ENCODE measurements around the gene NEK6. TPM values are rescaled to one million over a fixed set of nuclear protein-coding genes. Genes with fewer than 3 reads are reported as not detected.
A peak's percentile ranks its signal among the peaks of the same experiment; 100 is the strongest.

NEK6 gene
- total RNA-seq, 1 experiment from 2014 or later, result 42.5 TPM

DNA sequence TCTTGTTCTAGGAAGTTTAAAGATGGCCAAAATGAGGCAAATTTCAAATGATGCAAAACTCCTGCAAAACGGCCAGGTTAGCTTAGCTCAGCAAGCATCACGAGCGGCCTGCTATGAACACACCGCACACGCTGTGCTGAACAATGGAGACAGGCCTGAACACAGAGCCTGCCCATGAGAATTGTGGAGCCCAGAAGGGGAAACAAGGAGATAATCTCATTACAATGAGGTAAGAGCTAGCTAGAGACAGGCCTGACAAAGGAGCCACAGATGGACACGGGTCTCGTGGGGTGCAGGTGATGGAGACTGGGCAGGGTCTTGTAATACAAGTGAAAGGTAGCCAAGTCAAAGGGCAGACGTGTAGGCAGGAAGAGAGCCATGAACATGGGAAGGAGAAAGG lies 107.3 kb downstream of the NEK6 start:
- in situ Hi-C loops (cut with HindIII; ENCODE audit: low pct_unique_long_range_greater_than_20kb, low sequenced_read_pairs), result no loop called here
- DNase-seq (ENCODE audit: low read depth, low spot score), result no peak

- DNase-seq (ENCODE audit: low read depth, low spot score), result no peak
- in situ Hi-C loops (cut with HindIII; ENCODE audit: low pct_unique_long_range_greater_than_20kb, low sequenced_read_pairs), result no loop called here
These were observed 108.9 kb downstream of the NEK6 start for GRCh38 chr9:124366476-124367220.

DNA sequence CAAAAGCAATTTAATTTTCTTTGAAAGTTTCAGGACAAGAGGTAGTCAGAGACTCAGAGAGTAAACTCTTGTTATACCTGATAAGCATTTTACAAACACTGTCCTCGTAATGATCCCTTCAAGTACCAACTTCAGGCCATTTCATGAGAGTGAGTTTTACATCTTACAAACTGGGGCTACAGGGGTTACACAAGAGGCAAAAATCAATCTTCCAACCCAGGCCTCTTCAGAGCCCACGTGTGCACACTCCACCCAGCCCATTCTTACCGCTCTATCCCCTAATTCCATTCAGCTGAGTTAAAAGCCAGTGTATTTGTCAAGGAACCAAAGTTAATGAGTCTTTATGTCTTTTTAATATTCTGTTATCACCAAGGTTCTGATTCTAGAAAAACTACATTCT lies 110.9 kb downstream of the NEK6 start:
- in situ Hi-C loops (cut with HindIII; ENCODE audit: low pct_unique_long_range_greater_than_20kb, low sequenced_read_pairs), result no loop called here
- no peak for DNase-seq (ENCODE audit: low read depth, low spot score)

- in situ Hi-C loops (cut with HindIII; ENCODE audit: low pct_unique_long_range_greater_than_20kb, low sequenced_read_pairs), result no loop called here
- no peak for DNase-seq (ENCODE audit: low read depth, low spot score)
These were observed 111.6 kb downstream of the NEK6 start for GRCh38 chr9:124369231-124369797.

GRCh38 chr9:124370896-124371582 lies 113.3 kb downstream of the NEK6 start:
- DNase-seq (ENCODE audit: low read depth, low spot score), result peak; percentile 55
- in situ Hi-C loops (cut with HindIII; ENCODE audit: low pct_unique_long_range_greater_than_20kb, low sequenced_read_pairs), result no loop called here

DNA sequence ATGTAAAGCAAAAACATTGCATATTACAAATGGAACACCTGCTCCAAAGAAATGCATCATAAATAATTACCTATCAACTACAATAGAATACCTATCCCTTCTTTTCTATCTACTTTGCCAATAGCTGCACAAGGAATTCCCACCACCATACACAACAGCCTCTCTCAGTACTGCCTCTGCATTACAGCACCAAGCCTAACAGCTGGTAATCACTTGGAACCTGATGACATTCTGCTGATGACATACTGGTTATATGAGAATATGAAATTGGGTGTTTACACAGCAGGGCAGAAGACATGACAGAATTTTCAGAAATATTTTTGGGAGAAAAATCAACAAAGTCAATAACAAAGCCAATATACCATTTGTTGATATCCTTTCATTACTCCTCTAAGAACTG lies 114.3 kb downstream of the NEK6 start:
- DNase-seq (ENCODE audit: low read depth, low spot score), result no peak
- in situ Hi-C loops (cut with HindIII; ENCODE audit: low pct_unique_long_range_greater_than_20kb, low sequenced_read_pairs), result no loop called here

DNA sequence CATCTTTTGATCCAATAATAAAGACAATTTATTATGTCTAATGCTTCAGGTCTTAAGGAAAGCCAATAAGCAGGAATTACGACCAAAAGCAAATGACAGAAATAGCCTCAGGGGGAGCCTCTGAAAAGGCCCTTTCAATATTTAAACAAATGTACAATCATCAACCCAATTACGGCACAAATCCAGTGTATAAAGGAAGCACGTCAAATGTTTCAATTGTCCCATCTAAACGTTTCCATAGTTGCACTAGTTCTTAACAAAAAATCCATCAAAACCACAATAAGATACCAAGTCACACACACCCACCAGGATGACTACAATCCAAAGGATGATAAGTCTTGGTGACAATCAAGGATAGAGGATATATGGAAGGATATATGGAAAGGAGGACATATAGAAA lies 115.6 kb downstream of the NEK6 start:
- in situ Hi-C loops (cut with HindIII; ENCODE audit: low pct_unique_long_range_greater_than_20kb, low sequenced_read_pairs), result no loop called here
- DNase-seq (ENCODE audit: low read depth, low spot score), result peak; percentile 66

GRCh38 chr9:124373851-124374250 lies 116.1 kb downstream of the NEK6 start:
- in situ Hi-C loops (cut with HindIII; ENCODE audit: low pct_unique_long_range_greater_than_20kb, low sequenced_read_pairs), result no loop called here
- DNase-seq (ENCODE audit: low read depth, low spot score), result no peak

- no peak for DNase-seq (ENCODE audit: low read depth, low spot score)
- in situ Hi-C loops (cut with HindIII; ENCODE audit: low pct_unique_long_range_greater_than_20kb, low sequenced_read_pairs), result no loop called here
These were observed 118.0 kb downstream of the NEK6 start for GRCh38 chr9:124375726-124376125.

GRCh38 chr9:124376329-124376728 lies 118.6 kb downstream of the NEK6 start:
- DNase-seq (ENCODE audit: low read depth, low spot score), result no peak
- in situ Hi-C loops (cut with HindIII; ENCODE audit: low pct_unique_long_range_greater_than_20kb, low sequenced_read_pairs), result no loop called here

DNA sequence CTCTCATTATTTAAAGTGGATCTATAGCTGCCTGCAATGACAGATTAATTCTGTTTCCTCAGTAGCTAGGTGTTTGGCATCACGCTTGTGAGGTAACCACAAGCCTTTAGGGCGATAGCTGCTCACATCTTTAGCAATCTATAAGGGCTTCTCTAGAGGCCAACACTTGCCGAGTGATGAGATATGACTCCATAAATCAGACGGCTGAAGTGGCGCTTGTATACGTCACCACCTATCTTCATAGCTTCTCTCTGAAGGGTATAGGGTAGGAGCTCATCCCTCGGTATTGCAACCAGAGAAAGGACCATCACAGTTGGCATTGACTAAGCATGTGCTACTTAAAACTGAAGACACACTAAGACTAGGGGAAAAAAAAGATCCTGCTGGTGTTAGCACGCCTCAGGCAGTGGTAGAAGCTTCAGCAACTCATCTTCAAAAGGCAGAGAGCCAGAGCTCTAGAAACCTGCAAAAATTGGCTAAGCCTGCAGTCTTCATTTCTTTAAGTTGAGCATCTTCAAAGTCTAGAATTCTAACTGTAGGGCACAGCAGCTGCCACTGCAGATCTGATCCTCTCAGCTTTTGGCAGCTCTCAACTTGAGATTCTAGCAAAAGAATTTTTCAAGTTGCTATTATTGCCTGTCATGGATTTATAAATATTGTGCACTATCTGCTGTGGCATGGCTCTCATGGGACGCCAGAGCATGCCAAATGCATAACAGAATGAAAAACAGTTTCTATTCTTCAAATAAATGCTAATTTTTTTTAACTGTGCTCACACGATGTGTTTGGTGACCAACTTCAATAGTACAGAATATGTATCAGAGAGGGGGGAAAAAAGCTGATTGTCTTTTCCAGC lies 120.0 kb downstream of the NEK6 start:
- in situ Hi-C loops (cut with HindIII; ENCODE audit: low pct_unique_long_range_greater_than_20kb, low sequenced_read_pairs), result no loop called here
- no peak for DNase-seq (ENCODE audit: low read depth, low spot score)

GRCh38 chr9:124381170-124381945 lies 123.6 kb downstream of the NEK6 start:
- no peak for DNase-seq (ENCODE audit: low read depth, low spot score)
- in situ Hi-C loops (cut with HindIII; ENCODE audit: low pct_unique_long_range_greater_than_20kb, low sequenced_read_pairs), result no loop called here

DNA sequence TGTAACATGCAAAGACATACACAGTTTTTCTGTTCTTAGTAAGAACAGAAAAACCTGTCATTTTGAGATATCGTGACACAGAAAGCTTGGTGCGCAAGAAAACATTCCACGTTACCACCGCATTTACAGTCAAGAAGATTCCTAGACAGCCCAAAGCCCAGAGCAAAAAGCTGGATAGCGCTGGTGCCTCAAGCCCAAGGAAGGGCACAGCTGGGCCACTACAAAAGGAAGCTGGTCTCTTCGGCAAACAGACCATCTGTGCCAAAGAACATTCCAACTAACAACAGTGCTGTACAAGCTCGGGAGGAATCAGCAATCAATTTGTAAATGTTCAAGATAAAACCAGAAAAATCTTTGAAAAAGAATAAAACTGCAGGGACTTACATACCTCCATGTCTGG lies 126.5 kb downstream of the NEK6 start:
- in situ Hi-C loops (cut with HindIII; ENCODE audit: low pct_unique_long_range_greater_than_20kb, low sequenced_read_pairs), result no loop called here
- DNase-seq (ENCODE audit: low read depth, low spot score), result no peak

DNA sequence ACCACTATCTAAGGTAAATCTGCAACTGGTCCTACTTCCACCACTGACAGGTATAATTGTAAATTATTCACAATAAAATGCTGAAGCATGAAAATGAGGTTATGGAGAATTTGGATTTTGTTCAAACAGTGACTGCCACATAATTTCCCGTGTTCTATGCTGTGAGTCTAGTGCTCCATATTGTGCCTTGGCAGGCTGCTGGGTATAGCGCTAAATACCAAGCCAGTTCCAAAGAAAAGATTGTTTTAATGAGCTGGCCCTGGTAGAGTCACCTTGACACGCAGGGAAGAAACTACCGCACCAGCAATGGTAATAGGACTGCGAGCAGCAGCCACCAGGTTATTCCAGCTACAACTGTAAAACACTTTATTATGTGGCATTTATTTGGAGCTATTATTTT lies 127.1 kb downstream of the NEK6 start:
- DNase-seq (ENCODE audit: low read depth, low spot score), result no peak
- in situ Hi-C loops (cut with HindIII; ENCODE audit: low pct_unique_long_range_greater_than_20kb, low sequenced_read_pairs), result no loop called here

DNA sequence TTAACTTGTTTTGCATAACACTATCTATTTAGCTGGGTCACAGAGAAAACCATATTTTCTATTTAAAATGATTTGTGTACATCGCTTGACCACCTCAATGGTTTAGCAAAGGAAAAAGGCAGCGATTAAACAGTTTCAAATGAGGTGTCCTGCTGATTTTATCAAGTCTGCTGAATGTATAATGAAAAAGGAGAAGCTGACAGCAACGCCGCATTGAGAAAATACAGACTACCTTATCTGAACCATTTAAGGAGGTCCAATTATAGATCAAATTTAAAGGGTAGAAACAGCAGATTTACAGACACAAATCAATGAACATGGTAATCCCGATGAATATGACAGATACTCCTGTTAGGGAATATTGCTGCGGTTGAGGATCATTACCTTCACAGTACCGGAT lies 127.9 kb downstream of the NEK6 start:
- in situ Hi-C loops (cut with HindIII; ENCODE audit: low pct_unique_long_range_greater_than_20kb, low sequenced_read_pairs), result no loop called here
- no peak for DNase-seq (ENCODE audit: low read depth, low spot score)

- no peak for DNase-seq (ENCODE audit: low read depth, low spot score)
- in situ Hi-C loops (cut with HindIII; ENCODE audit: low pct_unique_long_range_greater_than_20kb, low sequenced_read_pairs), result no loop called here
These were observed 128.5 kb downstream of the NEK6 start for GRCh38 chr9:124386201-124386600.

DNA sequence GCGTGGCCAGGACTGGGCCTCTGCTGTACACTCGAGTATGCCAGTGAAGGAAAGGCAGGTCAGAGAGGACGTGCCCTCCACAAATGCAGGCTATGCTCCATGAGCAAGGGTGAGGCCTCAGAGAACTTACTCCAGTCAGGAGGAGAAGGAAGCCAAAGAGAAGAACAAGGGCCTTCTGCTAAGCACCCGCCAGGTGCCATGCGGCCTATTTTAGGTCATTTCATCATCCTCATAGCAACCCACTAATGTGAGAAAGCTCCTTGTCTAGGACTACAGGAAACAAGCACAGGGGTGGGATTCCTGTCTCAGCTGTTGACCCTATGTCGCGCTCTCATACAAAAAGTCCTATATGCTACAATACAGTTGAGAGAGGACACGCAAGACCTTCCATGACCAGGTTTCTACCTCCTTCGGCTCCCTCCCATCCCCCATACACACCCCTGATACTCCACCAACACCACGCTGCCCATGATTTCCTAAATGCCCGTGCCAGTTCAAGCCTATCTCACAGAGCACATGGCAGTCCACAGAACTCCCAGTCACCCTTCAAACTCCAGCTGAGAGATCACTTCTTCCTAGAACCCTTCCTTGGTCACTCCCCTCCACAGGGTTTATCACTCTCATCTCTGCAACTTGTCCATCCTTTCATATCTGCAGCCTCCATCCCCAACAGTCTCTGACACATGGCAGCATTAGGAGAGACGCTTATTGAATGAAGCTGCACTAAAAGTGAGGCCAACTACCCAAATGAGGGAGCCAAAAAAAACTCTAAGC lies 130.7 kb downstream of the NEK6 start:
- DNase-seq (ENCODE audit: low read depth, low spot score), result no peak
- in situ Hi-C loops (cut with HindIII; ENCODE audit: low pct_unique_long_range_greater_than_20kb, low sequenced_read_pairs), result no loop called here

All from SK-MEL-5 (cell line).